Neural progenitor cell (in vitro differentiated cells): ENCODE measurements around the gene SMARCAL1.

Source experiments
- EZH2 ChIP-seq: fragments of 200-600 bp; sonication (generic); IDR thresholded peaks from 2 replicates; pipeline ENCODE4 v1.6.1; 2017; ENCODE audit warnings: antibody characterized with exemption, mild to moderate bottlenecking, moderate library complexity
- EZH2phosphoT487 ChIP-seq: fragments of 200-600 bp; sonication (generic); IDR thresholded peaks from 2 replicates; pipeline ENCODE4 v1.6.1; 2017; ENCODE audit warnings: antibody characterized with exemption
- TF ChIP-seq, protein P1 (sequence below): fragments of 200-600 bp; sonication (generic); IDR thresholded peaks from 2 replicates; pipeline ENCODE4 v1.5.1; 2017; ENCODE audit warnings: antibody characterized with exemption, mild to moderate bottlenecking

DNA sequence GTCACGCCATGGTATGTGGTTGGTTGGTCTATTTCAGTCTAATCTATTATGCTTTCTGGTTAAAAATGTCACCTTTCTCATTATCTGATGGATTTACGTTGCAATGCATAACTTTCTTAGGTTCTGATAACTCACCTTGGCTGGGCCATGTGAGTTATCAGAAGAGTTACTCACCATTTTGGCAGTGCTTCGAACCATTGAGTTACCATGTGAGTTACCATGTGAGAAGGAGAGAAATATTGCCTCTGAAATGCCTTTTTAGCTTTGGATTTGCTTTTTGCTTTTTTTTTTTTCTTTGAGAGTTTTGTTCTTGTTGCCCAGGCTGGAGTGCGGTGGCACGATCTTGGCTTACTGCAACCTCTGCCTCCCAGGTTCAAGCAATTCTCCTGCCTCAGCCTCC is 1.6 kb downstream of the SMARCAL1 start:
- TF ChIP-seq, protein P1, sequence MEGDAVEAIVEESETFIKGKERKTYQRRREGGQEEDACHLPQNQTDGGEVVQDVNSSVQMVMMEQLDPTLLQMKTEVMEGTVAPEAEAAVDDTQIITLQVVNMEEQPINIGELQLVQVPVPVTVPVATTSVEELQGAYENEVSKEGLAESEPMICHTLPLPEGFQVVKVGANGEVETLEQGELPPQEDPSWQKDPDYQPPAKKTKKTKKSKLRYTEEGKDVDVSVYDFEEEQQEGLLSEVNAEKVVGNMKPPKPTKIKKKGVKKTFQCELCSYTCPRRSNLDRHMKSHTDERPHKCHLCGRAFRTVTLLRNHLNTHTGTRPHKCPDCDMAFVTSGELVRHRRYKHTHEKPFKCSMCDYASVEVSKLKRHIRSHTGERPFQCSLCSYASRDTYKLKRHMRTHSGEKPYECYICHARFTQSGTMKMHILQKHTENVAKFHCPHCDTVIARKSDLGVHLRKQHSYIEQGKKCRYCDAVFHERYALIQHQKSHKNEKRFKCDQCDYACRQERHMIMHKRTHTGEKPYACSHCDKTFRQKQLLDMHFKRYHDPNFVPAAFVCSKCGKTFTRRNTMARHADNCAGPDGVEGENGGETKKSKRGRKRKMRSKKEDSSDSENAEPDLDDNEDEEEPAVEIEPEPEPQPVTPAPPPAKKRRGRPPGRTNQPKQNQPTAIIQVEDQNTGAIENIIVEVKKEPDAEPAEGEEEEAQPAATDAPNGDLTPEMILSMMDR = no peak
- TF ChIP-seq EZH2phosphoT487 (no peak), EZH2 (no peak)
